ENCODE results near the gene UPK3BL1.
A peak's percentile ranks its signal among the peaks of the same experiment; 100 is the strongest.
"Not testable (repeated sequence)": the region's sequence is repeated elsewhere in the genome, so short reads cannot be mapped to it uniquely, and the experiment has no call there.

Gene UPK3BL1

DNA sequence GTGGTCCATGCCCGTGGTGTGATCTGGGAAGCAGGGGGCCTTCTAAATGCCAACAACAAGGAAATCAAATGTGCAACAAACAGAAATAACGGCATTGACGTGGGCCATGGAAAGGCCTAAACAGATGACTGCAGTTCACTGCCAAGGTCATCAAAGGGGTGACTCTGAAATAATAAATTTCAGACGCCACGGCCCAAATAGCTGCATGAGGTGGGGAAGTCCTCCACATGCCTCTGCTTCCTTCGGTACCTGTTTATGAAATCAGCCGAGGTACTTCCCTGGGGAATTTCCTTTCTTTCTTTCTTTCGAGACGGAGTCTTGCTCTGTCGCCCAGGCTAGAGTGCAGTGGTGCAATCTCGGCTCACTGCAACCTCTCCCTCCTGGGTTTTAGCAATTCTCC is 22.2 kb upstream of the UPK3BL1 start:
- in situ Hi-C loops (cut with HindIII; ENCODE audit: low pct_ligation_motif_present, low sequenced_read_pairs); H3K27me3 ChIP-seq (replicated peaks); H3K4me3 ChIP-seq (ENCODE audit: low read depth, low read length); H3K27ac ChIP-seq; DNase-seq; H3K36me3 ChIP-seq (replicated peaks): not testable (repeated sequence)

DNA sequence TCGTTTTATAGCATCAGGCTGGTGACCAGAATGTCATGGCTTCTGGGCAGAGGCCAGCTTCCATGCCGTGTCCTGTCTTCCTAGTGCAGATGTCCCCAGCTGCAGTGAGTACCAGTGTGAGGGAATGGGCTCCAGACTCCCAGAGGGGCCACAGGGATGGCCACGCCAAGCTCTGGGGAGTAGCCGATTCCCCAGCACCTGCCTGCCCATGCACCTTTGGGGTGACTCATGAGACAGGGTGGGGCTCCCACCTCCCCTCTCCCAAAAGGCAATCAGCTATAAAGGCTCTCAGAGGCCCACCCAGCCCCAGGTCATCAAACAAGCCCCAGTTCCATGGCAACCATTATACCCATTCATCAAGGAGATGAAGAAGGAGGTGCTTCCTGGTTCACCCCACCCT is 7.3 kb upstream of the UPK3BL1 start, which contains the start of gene SPDYE2B:
Gene SPDYE2B, plus strand, starts transcription at position 396 of the 400 bp plus-strand sequence. CDS start 2,030 bp downstream, outside the sequence.
- DNase-seq; H3K27ac ChIP-seq; H3K4me3 ChIP-seq (ENCODE audit: low read depth, low read length); H3K27me3 ChIP-seq (replicated peaks); H3K36me3 ChIP-seq (replicated peaks); in situ Hi-C loops (cut with HindIII; ENCODE audit: low pct_ligation_motif_present, low sequenced_read_pairs): not testable (repeated sequence)

DNA sequence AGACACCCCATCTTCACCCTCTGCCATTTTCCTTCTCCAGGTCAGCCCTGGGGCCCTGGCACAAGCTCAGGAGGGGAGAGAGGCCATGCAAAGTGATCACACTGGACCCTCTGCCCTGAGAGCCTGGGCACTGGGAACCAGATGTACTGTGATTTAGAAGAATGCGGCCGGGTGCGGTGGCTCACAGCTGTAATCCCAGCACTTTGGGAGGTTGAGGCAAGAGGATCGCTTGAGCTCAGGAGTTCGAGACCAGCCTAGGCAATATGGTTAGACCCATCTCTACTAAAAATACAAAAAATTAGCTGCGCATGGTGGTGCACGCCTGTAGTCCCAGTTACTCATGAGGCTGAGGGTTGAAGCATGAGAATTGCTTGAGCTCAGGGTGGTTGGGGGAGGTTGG is 5.2 kb upstream of the UPK3BL1 start:
- DNase-seq = not testable (repeated sequence)

DNA sequence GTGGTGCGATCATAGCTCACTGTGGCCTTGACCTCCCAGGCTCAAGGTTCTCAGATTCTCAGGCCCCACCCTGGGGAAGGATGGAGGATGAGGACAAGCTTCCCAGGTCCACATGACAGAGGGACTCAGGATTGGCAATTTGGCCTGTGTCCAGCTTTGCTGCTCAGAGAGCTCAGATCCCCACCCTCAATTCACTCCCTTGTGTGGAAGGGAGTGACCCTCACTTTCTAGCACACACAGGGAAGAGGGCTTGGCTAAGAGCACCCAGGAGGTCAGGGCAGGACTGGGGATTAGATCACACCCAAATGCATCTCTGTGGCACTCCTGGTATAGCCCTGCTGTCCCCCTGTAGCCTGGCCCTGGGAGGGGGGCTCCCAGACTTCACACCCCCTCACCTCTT is 813 bp upstream of the UPK3BL1 start:
- DNase-seq; in situ Hi-C loops (cut with HindIII; ENCODE audit: low pct_ligation_motif_present, low sequenced_read_pairs); H3K27me3 ChIP-seq (replicated peaks); H3K27ac ChIP-seq; H3K4me3 ChIP-seq (ENCODE audit: low read depth, low read length); H3K36me3 ChIP-seq (replicated peaks): not testable (repeated sequence)

More for the DNA sequence above, 5.2 kb upstream of the UPK3BL1 start:
- H3K27me3 ChIP-seq (replicated peaks); H3K36me3 ChIP-seq (replicated peaks); H3K4me3 ChIP-seq (ENCODE audit: low read depth, low read length); H3K27ac ChIP-seq; in situ Hi-C loops (cut with HindIII; ENCODE audit: low pct_ligation_motif_present, low sequenced_read_pairs): not testable (repeated sequence)

GRCh38 chr7:102638848-102639247 is 3.7 kb downstream of the UPK3BL1 start:
- H3K27me3 ChIP-seq (replicated peaks); in situ Hi-C loops (cut with HindIII; ENCODE audit: low pct_ligation_motif_present, low sequenced_read_pairs); H3K27ac ChIP-seq; DNase-seq; H3K36me3 ChIP-seq (replicated peaks); H3K4me3 ChIP-seq (ENCODE audit: low read depth, low read length): not testable (repeated sequence)

DNA sequence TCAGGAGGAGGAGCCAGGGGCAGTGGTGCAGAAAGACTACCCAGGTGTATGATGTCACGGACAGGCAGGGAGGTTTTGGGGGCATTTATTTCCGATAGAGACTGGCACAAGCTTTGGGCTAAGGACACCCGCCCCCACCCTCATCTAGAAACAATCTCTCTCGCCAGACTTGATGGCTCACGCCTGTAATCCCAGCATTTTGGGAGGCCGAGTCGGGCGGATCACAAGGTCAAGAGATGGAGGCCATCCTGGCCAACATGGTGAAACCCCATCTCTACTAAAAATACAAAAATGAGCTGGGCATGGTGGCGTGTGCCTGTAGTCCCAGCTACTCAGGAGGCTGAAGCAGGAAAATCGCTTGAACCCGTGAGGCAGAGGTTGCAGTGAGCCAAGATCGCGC is 5.6 kb downstream of the UPK3BL1 start:
- H3K36me3 ChIP-seq (replicated peaks); H3K4me3 ChIP-seq (ENCODE audit: low read depth, low read length); H3K27ac ChIP-seq; in situ Hi-C loops (cut with HindIII; ENCODE audit: low pct_ligation_motif_present, low sequenced_read_pairs); DNase-seq; H3K27me3 ChIP-seq (replicated peaks): not testable (repeated sequence)

- H3K36me3 ChIP-seq (replicated peaks); in situ Hi-C loops (cut with HindIII; ENCODE audit: low pct_ligation_motif_present, low sequenced_read_pairs): not testable (repeated sequence)
Measured at GRCh38 chr7:102635354-102635753, 7.2 kb downstream of the UPK3BL1 start.

GRCh38 chr7:102634299-102634698 is 8.3 kb downstream of the UPK3BL1 start:
- DNase-seq; H3K27ac ChIP-seq; in situ Hi-C loops (cut with HindIII; ENCODE audit: low pct_ligation_motif_present, low sequenced_read_pairs); H3K4me3 ChIP-seq (ENCODE audit: low read depth, low read length); H3K36me3 ChIP-seq (replicated peaks); H3K27me3 ChIP-seq (replicated peaks): not testable (repeated sequence)

More at GRCh38 chr7:102635354-102635753, 7.2 kb downstream of the UPK3BL1 start:
- H3K4me3 ChIP-seq (ENCODE audit: low read depth, low read length); H3K27me3 ChIP-seq (replicated peaks); DNase-seq; H3K27ac ChIP-seq: not testable (repeated sequence)

DNA sequence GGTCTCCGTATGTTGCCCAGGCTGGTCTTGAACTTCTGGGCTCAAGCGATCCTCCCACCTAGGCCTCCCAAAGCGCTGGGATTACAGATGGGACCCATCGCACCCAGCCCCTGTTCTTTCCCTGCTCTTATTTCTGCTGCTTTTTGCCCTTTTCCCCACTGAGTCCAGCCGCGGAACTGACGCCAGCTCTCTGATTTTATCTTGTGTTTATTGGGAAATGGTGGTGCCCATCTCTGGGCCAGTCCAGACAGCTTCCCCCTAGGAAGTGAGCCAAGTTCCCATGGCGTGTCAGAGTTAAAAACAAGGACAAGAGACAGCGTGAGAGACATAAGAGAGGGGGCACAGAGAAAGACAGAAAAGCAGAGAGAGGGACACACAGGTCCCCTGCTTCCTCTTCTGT is 12.0 kb downstream of the UPK3BL1 start:
- in situ Hi-C loops (cut with HindIII; ENCODE audit: low pct_ligation_motif_present, low sequenced_read_pairs); H3K27ac ChIP-seq: not testable (repeated sequence)

DNA sequence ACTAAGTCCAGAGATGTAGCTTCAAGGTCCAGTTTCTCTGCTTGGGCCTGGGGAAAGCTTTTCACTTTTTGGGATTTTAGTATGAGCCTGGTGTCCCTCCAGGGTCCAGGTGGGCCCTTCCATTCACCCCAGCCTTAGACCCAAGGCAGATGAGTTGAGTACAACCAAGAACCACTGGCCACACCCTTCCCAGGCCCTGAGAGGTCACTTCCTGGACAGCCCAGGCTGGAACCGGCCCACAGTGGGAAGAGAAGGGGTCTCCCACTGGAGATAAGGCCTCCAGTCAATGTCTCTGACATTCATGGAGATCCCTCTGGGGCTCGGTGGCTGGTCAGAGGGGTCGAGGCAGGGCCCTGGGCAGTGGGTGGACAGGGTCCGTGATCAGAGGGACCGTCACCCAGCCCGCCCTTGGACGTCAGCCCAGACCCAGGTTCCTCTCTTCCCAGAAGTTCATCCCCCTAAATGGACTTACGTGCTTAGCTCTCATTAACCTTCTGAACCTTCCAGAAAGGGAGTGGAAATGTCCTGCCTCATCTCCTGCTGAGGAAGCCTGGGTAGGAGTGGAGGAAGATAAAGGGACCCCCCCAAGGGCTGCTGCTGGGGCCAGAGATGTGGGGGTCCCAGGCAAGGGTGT is 15.2 kb downstream of the UPK3BL1 start:
- DNase-seq; H3K4me3 ChIP-seq (ENCODE audit: low read depth, low read length); H3K27me3 ChIP-seq (replicated peaks); H3K36me3 ChIP-seq (replicated peaks); in situ Hi-C loops (cut with HindIII; ENCODE audit: low pct_ligation_motif_present, low sequenced_read_pairs); H3K27ac ChIP-seq: not testable (repeated sequence)

More for the DNA sequence above, 12.0 kb downstream of the UPK3BL1 start:
- not testable (repeated sequence) for DNase-seq; H3K36me3 ChIP-seq (replicated peaks); H3K4me3 ChIP-seq (ENCODE audit: low read depth, low read length); H3K27me3 ChIP-seq (replicated peaks)

DNA sequence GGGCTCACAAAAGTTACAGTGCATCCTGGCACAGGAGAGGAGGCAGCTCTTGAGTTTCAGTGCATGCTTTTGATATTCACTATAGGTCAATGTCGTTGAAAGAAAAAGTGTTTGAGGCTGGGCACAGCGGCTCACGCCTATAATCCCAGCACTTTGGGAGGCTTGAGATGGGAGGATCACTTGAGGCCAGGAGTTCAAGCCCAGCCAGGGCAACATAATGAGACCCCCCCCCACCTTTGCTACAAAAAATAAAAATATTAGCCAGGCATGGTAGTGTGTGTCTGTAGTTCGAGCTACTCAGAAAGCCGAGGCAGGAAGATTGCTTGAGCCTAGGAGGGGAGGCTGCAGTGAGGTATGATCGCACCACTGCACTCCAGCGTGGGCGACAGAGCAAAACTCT is 24.5 kb downstream of the UPK3BL1 start:
- H3K36me3 ChIP-seq (replicated peaks); in situ Hi-C loops (cut with HindIII; ENCODE audit: low pct_ligation_motif_present, low sequenced_read_pairs); H3K27ac ChIP-seq; H3K4me3 ChIP-seq (ENCODE audit: low read depth, low read length); H3K27me3 ChIP-seq (replicated peaks): not testable (repeated sequence)
- DNase-seq = peak; percentile 0

- in situ Hi-C loops (cut with HindIII; ENCODE audit: low pct_ligation_motif_present, low sequenced_read_pairs); H3K27me3 ChIP-seq (replicated peaks); H3K36me3 ChIP-seq (replicated peaks); H3K27ac ChIP-seq: not testable (repeated sequence)
- H3K4me3 ChIP-seq (ENCODE audit: low read depth, low read length) = peak within 1 kb of the TSS; percentile 38
- peak; percentile 0 for DNase-seq
Measured at GRCh38 chr7:102616507-102617125, 26.0 kb downstream of the UPK3BL1 start, which contains the start of gene RASA4. Gene RASA4 (minus strand): TSS chr7:102616756. CDS start chr7:102616689, 67 bp downstream.

DNA sequence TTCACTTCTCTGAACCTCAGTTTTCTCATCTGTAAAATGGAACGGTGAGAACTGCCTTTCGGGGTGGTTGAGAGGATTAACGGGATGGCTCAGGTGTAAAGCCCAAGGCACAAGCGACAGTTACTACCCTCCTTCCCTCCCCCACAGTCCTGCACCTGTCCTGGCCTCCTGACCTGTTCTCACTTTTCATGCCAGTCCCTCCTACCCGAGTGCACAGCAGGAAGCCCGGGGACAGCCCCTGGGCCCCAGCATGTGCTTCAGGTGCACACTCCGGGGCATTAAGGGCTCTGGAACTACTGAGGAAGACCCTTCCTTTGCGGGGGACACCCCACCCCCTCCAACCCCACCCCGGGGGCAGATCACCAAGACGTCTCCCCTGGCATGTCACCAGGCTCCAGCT is 26.7 kb downstream of the UPK3BL1 start:
- H3K4me3 ChIP-seq (ENCODE audit: low read depth, low read length); H3K27me3 ChIP-seq (replicated peaks); H3K27ac ChIP-seq; DNase-seq; in situ Hi-C loops (cut with HindIII; ENCODE audit: low pct_ligation_motif_present, low sequenced_read_pairs); H3K36me3 ChIP-seq (replicated peaks): not testable (repeated sequence)

DNA sequence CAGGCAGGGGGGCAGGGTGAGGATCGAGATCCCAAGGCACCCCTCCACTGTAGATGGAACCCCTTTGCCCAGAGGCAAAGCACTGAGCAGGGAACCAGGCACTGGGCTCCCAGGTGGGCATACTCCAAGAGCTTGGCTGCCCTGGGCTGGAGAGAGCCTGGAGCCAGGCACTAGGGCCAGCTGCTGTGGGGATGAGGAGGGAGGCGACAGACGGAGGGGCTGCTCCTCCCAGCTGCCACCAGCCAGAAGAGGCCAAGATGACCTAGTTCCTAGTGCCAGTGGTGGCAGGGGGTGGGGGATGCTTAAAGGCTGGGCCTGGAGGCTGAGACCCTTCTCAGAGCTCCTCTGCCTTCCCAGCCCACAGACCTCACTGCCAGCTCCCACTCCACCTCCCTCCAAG is 27.7 kb downstream of the UPK3BL1 start:
- H3K27ac ChIP-seq; in situ Hi-C loops (cut with HindIII; ENCODE audit: low pct_ligation_motif_present, low sequenced_read_pairs); DNase-seq; H3K36me3 ChIP-seq (replicated peaks); H3K4me3 ChIP-seq (ENCODE audit: low read depth, low read length); H3K27me3 ChIP-seq (replicated peaks): not testable (repeated sequence)

DNA sequence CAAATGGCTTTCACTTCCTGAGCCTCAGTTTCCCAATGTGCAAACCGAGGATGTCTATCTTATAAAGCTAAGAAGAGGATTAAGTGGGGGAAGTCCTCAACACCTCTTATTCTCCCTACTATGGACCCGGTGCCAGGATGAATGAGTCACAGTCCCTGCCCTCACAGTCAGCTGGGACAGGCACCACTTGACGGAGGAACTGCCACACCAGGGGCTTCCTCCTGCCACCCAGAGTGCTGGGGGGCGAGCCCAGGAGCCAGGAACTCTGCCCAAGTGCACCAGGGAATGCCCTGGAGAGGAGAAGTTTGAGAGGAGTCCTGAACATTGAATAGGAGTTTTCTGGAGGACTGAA is 28.3 kb downstream of the UPK3BL1 start:
- H3K4me3 ChIP-seq (ENCODE audit: low read depth, low read length); in situ Hi-C loops (cut with HindIII; ENCODE audit: low pct_ligation_motif_present, low sequenced_read_pairs); H3K27me3 ChIP-seq (replicated peaks); H3K36me3 ChIP-seq (replicated peaks); DNase-seq; H3K27ac ChIP-seq: not testable (repeated sequence)
